ENCODE results near the gene MYO16. TPM values are rescaled to one million over a fixed set of nuclear protein-coding genes. Genes with fewer than 3 reads are reported as not detected.

The MYO16 gene
- polyA plus RNA-seq, 1 donor from 2014 or later = 2.5 TPM

GRCh38 chr13:108926862-108927261 lies 297.5 kb downstream of the MYO16 start:
- Histone ChIP-seq H3F3A (ENCODE audit: insufficient read depth, low read length, poor library complexity, severe bottlenecking) (no peaks in the 10 kb centered on the region), H3K4me2 (ENCODE audit: low read length) (no peak overlapping the region)

GRCh38 chr13:108927615-108928014 lies 298.2 kb downstream of the MYO16 start:
- no peak for TF ChIP-seq TAF1 (IDR thresholded peaks at IDR 0.05; ENCODE audit: low read depth)
- no peak for TF ChIP-seq EZH2 (IDR thresholded peaks at IDR 0.05; ENCODE audit: borderline replicate concordance, insufficient read depth, low read length, poor library complexity, severe bottlenecking)
- Histone ChIP-seq H3K79me2 (replicated peaks; ENCODE audit: insufficient read depth, low read length) (no peaks in the 10 kb centered on the region), H3K9me2 (ENCODE audit: insufficient read depth, low read length) (no peaks in the 10 kb centered on the region)

More at GRCh38 chr13:108926862-108927261, 297.5 kb downstream of the MYO16 start:
- Histone ChIP-seq H3K4me3 (ENCODE audit: low read length) (no peak overlapping the region), H3K9ac (ENCODE audit: low read length) (no peak overlapping the region), H4K20me1 (ENCODE audit: insufficient read depth) (no peaks in the 10 kb centered on the region), H3K36me3 (ENCODE audit: insufficient read depth, low read length) (no peaks in the 10 kb centered on the region), H3K9me2 (ENCODE audit: insufficient read depth, low read length) (no peaks in the 10 kb centered on the region), H3K27ac (ENCODE audit: low read length) (no peak overlapping the region), H2AFZ (ENCODE audit: low read depth, low read length) (no peak overlapping the region), H3K9me3 (ENCODE audit: low read length) (no peaks in the 10 kb centered on the region), H3K27me3 (ENCODE audit: insufficient read depth, low read depth, low read length) (no peaks in the 10 kb centered on the region), H3K79me2 (replicated peaks; ENCODE audit: insufficient read depth, low read length) (no peaks in the 10 kb centered on the region)
- TF ChIP-seq CTCF (IDR thresholded peaks at IDR 0.05; ENCODE audit: poor library complexity, severe bottlenecking) = no peak
- no peak for TF ChIP-seq TAF1 (IDR thresholded peaks at IDR 0.05; ENCODE audit: low read depth)
- TF ChIP-seq EZH2 (IDR thresholded peaks at IDR 0.05; ENCODE audit: borderline replicate concordance, insufficient read depth, low read length, poor library complexity, severe bottlenecking) = no peak
- TF ChIP-seq POLR2AphosphoS5 (IDR thresholded peaks at IDR 0.05) = no peak
- no peak for TF ChIP-seq EP300 (conservative IDR thresholded peaks at IDR 0.05; ENCODE audit: poor library complexity, severe bottlenecking)
- no peak for TF ChIP-seq REST (IDR thresholded peaks at IDR 0.05; ENCODE audit: borderline replicate concordance)
- no peak for TF ChIP-seq SMC3 (conservative IDR thresholded peaks at IDR 0.05; ENCODE audit: poor library complexity)
- no peak for TF ChIP-seq RAD21 (conservative IDR thresholded peaks at IDR 0.05)
- no peak for TF ChIP-seq MXI1 (conservative IDR thresholded peaks at IDR 0.05; ENCODE audit: poor library complexity, severe bottlenecking)

More at GRCh38 chr13:108927615-108928014, 298.2 kb downstream of the MYO16 start:
- no peaks in the 10 kb centered on the region for H3F3A ChIP-seq (ENCODE audit: insufficient read depth, low read length, poor library complexity, severe bottlenecking)
- no peaks in the 10 kb centered on the region for H3K9me3 ChIP-seq (ENCODE audit: low read length)
- no peaks in the 10 kb centered on the region for H3K27me3 ChIP-seq (ENCODE audit: insufficient read depth, low read depth, low read length)
- H3K9ac ChIP-seq (ENCODE audit: low read length) = no peak overlapping the region
- no peak overlapping the region for H2AFZ ChIP-seq (ENCODE audit: low read depth, low read length)
- no peaks in the 10 kb centered on the region for H3K36me3 ChIP-seq (ENCODE audit: insufficient read depth, low read length)
- H3K4me3 ChIP-seq (ENCODE audit: low read length) = no peak overlapping the region
- no peak overlapping the region for H3K27ac ChIP-seq (ENCODE audit: low read length)
- H3K4me2 ChIP-seq (ENCODE audit: low read length) = no peak overlapping the region
- no peaks in the 10 kb centered on the region for H4K20me1 ChIP-seq (ENCODE audit: insufficient read depth)

All from neural cell (in vitro differentiated cells).